CD4-positive, alpha-beta T cell treated with Interleukin-4 for 1 hour (primary cell): ENCODE results near the gene TSHZ2.
A peak's percentile ranks its signal among the peaks of the same experiment; 100 is the strongest.

Source experiments
- DNase-seq, 2 donors: peaks; one replicate each; pipeline ENCODE4 v3.0.0-alpha.2; 2020 to 2022

Gene TSHZ2

DNA sequence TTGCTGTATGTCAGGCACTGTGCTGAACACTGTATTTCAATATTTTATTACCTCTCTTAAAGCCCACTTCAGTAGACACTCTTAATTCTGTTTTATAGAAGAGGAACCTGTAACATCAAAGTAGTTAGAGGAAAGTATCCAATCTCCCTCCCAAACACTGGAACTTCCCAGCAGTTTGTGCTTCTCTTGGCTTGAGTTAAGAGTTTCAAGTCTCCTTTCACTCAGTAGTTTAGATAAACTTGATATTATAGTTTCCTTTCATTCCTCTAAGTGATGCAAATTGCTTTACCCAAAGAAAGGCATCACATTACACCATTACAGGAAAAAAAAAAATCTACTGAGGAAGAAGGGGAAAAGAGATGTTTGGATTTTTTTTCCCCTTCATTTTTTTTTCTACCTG, 164.3 kb downstream of the TSHZ2 start:
- DNase-seq: no peak

- DNase-seq: no peak
Measured at GRCh38 chr20:53138454-53139262, 166.5 kb downstream of the TSHZ2 start.

- DNase-seq: no peak
Measured at GRCh38 chr20:53141201-53142050, 169.3 kb downstream of the TSHZ2 start.

GRCh38 chr20:53142225-53143127, 170.3 kb downstream of the TSHZ2 start:
- DNase-seq: no peak

GRCh38 chr20:53146201-53146891, 174.2 kb downstream of the TSHZ2 start:
- DNase-seq: no peak

DNA sequence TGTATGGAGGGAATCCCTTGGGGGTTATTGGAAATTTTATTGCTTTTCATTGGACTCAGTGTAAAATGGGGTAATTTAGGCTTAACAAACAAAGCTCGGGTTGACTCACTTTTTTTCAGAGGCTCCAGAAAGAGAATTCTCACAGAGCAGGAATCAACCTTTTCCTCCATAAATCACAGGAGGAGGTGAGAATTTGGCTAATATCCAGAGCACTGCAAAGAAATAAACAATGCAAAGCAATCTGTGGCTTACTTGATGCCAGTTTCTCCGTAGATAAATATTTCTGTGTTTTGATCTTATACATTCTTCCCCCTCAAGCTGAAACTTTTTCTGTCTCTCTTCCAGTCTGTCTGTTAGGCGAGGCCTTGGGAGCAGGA, 176.6 kb downstream of the TSHZ2 start:
- DNase-seq: no peak

DNA sequence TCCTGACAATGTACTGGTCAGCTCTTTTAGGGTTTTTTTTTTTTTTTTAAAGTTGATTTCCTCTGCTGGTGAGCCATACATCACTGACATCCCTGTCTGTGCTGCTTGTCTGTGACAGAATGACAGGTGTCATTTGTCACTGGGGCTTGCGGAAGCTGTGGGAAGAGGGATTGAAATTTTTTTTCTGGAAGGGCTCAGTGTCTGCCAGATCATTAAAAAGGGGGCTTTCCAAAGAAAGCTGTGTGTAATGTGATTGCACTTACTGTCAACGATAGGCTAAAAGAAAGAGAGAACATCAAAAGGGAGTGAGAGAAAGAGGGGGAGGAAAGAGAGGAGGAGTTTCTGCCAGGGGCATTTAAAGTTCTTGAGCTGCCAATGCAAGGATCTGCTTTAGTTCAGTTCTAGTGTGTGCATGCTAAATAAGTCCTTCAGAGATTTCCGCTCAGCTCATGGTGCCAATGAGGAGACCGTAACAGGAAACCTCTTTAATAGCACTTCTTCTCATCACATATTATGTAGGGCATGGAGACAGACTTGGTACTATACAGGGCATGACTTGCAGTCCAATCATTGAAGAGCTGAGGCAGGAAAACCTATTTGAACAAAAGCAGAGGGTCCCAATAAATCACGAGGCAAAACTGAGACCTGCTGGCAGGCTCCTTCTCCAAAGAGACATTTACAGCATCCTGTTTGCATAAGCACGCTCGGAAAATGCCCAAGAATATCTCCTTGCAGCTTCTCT, 177.2 kb downstream of the TSHZ2 start:
- no peak for DNase-seq

DNA sequence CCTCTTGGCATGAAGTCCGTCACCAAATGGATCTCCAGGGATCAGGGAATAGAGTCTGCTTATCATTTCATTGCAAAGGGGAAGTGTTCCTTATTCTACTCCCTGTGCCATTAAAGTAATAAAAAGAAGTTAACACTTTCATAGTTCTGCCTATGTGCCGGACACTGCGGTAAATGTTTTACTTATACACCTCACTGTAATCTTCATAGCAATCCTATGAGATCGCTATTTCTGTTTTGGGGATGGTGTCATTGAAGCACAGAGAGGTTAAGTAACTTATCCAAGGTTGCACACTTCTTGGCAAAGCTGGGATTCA, 177.7 kb downstream of the TSHZ2 start:
- DNase-seq: no peak

- no peak for DNase-seq
Measured at GRCh38 chr20:53150532-53150931, 178.4 kb downstream of the TSHZ2 start.

DNA sequence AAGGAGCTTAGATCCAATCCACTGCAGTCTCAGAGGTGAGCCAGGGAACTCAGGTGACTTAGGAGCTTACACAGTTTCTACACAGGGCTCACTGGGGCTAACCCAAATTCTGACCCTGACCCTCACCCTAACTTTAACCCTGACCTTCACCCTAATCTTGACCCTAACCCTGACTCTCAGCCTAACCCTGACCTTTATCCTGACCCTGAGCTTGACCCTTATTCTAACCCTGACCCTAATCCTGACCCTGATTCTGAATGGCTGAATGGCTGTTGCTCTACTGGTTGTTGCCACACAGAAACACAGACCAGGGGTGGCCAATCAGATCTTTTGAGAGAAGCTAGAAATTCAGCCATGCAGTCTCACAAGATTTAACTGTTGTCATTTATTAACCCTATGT, 180.1 kb downstream of the TSHZ2 start:
- no peak for DNase-seq

DNA sequence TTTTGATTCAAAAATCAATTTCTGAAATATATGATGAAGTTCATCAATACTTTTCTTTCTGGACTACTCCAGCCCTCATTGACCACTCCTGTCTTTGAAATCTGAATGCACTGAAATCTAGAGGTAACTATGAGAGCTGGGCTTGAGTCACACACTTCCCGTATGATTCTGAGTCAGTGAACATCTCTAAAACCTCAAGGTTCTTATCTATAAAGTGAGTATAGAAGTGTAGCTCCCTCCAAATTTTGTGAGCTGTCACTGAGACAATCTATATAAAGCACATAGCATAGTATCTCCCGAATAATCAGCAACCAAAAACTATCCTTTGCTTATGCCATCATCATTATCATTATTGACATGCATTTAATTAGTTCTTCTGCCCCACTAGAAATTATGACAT, 182.4 kb downstream of the TSHZ2 start:
- DNase-seq: no peak

DNA sequence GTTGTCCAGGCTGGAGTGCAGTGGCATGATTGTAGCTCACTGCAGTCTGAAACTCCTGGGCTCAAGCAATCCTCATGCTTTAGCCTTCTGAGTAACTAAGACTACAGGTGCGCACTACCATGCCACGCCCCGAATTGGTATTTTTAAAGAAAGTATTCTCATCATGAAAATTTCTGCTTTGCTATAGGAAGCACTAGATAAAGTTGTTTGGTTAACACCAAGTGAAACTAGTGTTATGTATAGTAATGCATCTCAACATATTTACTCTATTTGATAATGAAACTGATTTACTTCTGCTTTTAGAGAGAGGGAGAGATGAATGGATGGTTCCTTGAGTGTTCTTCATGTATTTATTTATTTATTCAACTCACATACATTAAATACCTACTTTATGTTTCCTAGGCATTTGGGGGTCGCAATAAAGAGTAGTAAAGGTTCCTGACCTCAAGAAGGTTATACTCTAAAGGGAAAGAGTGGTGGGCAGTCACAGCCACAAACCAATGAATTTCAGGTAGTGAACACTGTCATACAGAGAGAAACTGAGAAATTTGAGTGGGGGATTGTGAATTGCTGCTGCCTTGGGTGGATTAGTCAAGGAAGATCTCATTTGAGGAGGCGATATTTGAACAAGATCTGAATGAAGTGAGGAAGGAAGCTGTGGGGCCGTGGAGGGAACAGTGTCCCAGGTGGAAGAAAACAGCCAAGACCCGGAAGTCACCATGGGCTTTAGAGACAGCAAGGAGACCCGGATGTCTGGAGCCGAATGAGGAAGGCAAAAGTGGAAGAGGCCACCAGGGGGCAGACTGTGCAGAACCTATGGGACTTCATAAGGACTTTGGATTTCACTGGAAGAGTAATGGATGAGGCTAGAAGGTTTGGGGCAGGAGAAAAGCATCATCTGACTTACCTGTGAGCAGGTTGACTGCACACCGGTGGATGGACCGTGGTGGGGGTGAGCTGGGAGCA, 185.6 kb downstream of the TSHZ2 start:
- peak; percentile 29 to 35 for DNase-seq

- no peak for DNase-seq
Measured at GRCh38 chr20:53159160-53159559, 187.0 kb downstream of the TSHZ2 start.

DNA sequence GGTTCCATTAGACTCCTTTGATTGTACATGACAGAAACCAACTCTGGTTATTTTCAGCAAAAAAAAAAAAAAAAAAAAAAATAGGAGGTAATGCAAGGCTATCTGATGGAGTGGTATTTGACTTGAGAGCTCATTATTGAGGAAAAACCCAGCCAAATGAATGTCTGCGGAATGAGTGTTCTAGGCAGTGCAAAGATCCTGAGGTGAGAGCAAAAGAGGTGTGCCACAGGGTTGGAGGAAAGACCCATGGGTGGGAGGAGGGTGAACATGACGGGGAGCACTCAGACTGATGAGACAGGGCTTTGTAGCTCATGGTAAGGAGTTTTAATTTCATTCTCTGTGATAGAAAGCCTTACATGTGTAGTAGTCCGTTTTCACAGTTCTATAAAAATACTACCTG, 188.9 kb downstream of the TSHZ2 start:
- DNase-seq: no peak

- no peak for DNase-seq
Measured at GRCh38 chr20:53161473-53161872, 189.3 kb downstream of the TSHZ2 start.

DNA sequence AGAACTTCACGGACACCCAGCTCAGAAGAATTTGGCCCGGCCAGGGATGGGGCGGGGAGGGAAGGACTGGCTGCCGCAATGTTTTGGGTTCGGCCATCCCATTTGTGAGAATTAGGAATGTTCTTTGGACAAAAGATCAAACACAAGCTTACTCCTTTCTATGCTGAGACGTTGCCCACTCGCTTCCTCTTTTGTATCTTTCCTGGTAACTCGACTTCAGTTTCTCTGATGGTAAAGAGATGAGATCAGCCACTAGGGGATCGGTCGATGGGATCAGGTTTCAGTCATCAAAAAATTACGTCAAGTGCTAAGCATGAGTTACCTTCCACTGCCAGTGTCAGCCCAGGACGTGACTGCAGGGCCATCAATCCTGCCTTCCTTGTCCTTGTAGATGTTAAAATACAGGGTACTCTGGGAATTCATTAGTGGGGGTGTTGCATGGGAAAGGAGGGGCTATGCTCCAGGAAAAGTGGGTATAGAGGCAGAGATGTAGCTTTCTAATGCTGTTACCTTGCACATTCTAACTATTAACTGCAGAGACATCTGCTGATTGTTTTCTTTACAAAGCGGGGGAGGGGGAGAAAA, 190.2 kb downstream of the TSHZ2 start:
- DNase-seq: no peak

GRCh38 chr20:53163486-53163885, 191.3 kb downstream of the TSHZ2 start:
- no peak for DNase-seq

GRCh38 chr20:53164072-53164471, 191.9 kb downstream of the TSHZ2 start:
- no peak for DNase-seq

- no peak for DNase-seq
Measured at GRCh38 chr20:53165452-53165851, 193.3 kb downstream of the TSHZ2 start.

- DNase-seq: no peak
Measured at GRCh38 chr20:53168491-53168890, 196.3 kb downstream of the TSHZ2 start.
